H9 (cell line): ENCODE results near the gene SLC35B3. TPM values are rescaled to one million over a fixed set of nuclear protein-coding genes. Genes with fewer than 3 reads are reported as not detected.

Experiments
- DNase-seq: peaks from one replicate; pipeline ENCODE4 v3.0.0-alpha.2; 2017
- H2AFZ ChIP-seq: one replicate; pipeline ENCODE4 v1.6.1; 2013; ENCODE audit warnings: mild to moderate bottlenecking, low read length, control low read depth, moderate library complexity
- H2AK5ac ChIP-seq: 2 replicates; pipeline ENCODE4 v1.6.1; 2013; ENCODE audit warnings: low read length, control low read depth, mixed read lengths; ENCODE audit not compliant: insufficient read length
- H2BK120ac ChIP-seq: one replicate; pipeline ENCODE4 v1.6.1; 2013; ENCODE audit warnings: low read depth, mild to moderate bottlenecking, low read length, control low read depth, inconsistent platforms; ENCODE audit not compliant: poor library complexity, severe bottlenecking
- H2BK12ac ChIP-seq: 2 replicates; pipeline ENCODE4 v1.6.1; 2013; ENCODE audit warnings: low read length, control low read depth, mixed read lengths, low read depth; ENCODE audit not compliant: insufficient read length
- H2BK15ac ChIP-seq: 2 replicates; pipeline ENCODE4 v1.6.1; 2013; ENCODE audit warnings: low read depth, low read length, control low read depth
- H2BK20ac ChIP-seq: one replicate; pipeline ENCODE4 v1.6.1; 2013; ENCODE audit warnings: low read depth, mild to moderate bottlenecking, low read length, control low read depth, inconsistent platforms; ENCODE audit not compliant: poor library complexity, severe bottlenecking
- H2BK5ac ChIP-seq: 2 replicates; pipeline ENCODE4 v1.6.1; 2013; ENCODE audit warnings: low read length, control low read depth, mixed read lengths; ENCODE audit not compliant: insufficient read length
- H3K14ac ChIP-seq: 2 replicates; pipeline ENCODE4 v1.6.1; 2013; ENCODE audit warnings: low read length, control low read depth; ENCODE audit not compliant: insufficient read depth
- H3K18ac ChIP-seq: 2 replicates; pipeline ENCODE4 v1.6.1; 2013; ENCODE audit warnings: low read depth, mild to moderate bottlenecking, mixed read lengths, low read length, control low read depth; ENCODE audit not compliant: insufficient read length
- H3K23ac ChIP-seq: 2 replicates; pipeline ENCODE4 v1.6.1; 2013; ENCODE audit warnings: low read length, control low read depth, mixed read lengths, low read depth; ENCODE audit not compliant: insufficient read length
- H3K23me2 ChIP-seq: 2 replicates; pipeline ENCODE4 v1.6.1; 2013; ENCODE audit warnings: low read depth, mild to moderate bottlenecking, mixed read lengths, low read length, control low read depth; ENCODE audit not compliant: insufficient read length, poor library complexity, severe bottlenecking
- H3K27ac ChIP-seq: 2 replicates; pipeline ENCODE4 v1.5.1; 2013; ENCODE audit warnings: low read length, control low read depth, mixed read lengths, low read depth; ENCODE audit not compliant: insufficient read length
- H3K27me3 ChIP-seq: 2 replicates; pipeline ENCODE4 v1.6.1; 2013; ENCODE audit warnings: low read length, control low read depth, inconsistent platforms; ENCODE audit not compliant: insufficient read depth
- H3K4ac ChIP-seq: 2 replicates; pipeline ENCODE4 v1.6.1; 2013; ENCODE audit warnings: low read depth, mild to moderate bottlenecking, control low read depth, inconsistent platforms, low read length, moderate library complexity
- H3K4me1 ChIP-seq: 2 replicates; pipeline ENCODE4 v1.6.1; 2013; ENCODE audit warnings: low read length, control low read depth, inconsistent platforms; ENCODE audit not compliant: insufficient read depth
- H3K4me2 ChIP-seq: 2 replicates; pipeline ENCODE4 v1.6.1; 2013; ENCODE audit warnings: low read length, control low read depth, mixed read lengths; ENCODE audit not compliant: insufficient read length, insufficient read depth
- H3K56ac ChIP-seq: 2 replicates; pipeline ENCODE4 v1.6.1; 2013; ENCODE audit warnings: low read depth, mild to moderate bottlenecking, mixed read lengths, low read length, control low read depth; ENCODE audit not compliant: insufficient read length
- H3K79me1 ChIP-seq: 2 replicates; pipeline ENCODE4 v1.6.1; 2013; ENCODE audit warnings: low read depth, mild to moderate bottlenecking, moderate library complexity, low read length, control low read depth, inconsistent platforms; ENCODE audit not compliant: insufficient read depth, poor library complexity, severe bottlenecking
- H3K79me2 ChIP-seq: 2 replicates; pipeline ENCODE4 v1.6.1; 2013; ENCODE audit warnings: low read length, control low read depth, inconsistent platforms; ENCODE audit not compliant: insufficient read depth
- H3K9ac ChIP-seq: 2 replicates; pipeline ENCODE4 v1.6.1; 2013; ENCODE audit warnings: low read length, control low read depth, mixed read lengths; ENCODE audit not compliant: insufficient read length; ENCODE audit errors: extremely low read depth
- H3K9me3 ChIP-seq: one replicate; pipeline ENCODE4 v1.6.1; 2013; ENCODE audit warnings: low read depth, low read length, inconsistent platforms; ENCODE audit not compliant: control insufficient read depth
- H3T11ph ChIP-seq: one replicate; pipeline ENCODE4 v1.6.1; 2013; ENCODE audit warnings: mild to moderate bottlenecking, low read length, control low read depth, inconsistent platforms
- H4K20me1 ChIP-seq: one replicate; pipeline ENCODE4 v1.6.1; 2013; ENCODE audit not compliant: control insufficient read depth, insufficient read length, insufficient read depth
- H4K5ac ChIP-seq: 2 replicates; pipeline ENCODE4 v1.6.1; 2013; ENCODE audit warnings: low read depth, mild to moderate bottlenecking, mixed read lengths, low read length, control low read depth; ENCODE audit not compliant: insufficient read length
- H4K8ac ChIP-seq: replicated peaks from 2 replicates; pipeline ENCODE4 v1.6.1; 2013; ENCODE audit warnings: low read length, control low read depth, mixed read lengths, low read depth; ENCODE audit not compliant: insufficient read length
- H4K91ac ChIP-seq: 2 replicates; pipeline ENCODE4 v1.6.1; 2013; ENCODE audit warnings: low read depth, mild to moderate bottlenecking, moderate library complexity, mixed read lengths, low read length, control low read depth; ENCODE audit not compliant: insufficient read length
- H3K27ac Mint-ChIP-seq, 3 experiments: 2 replicates in 2 of 3; 3 replicates in 1 of 3; pipeline ENCODE4 v1.8.0; 2020 to 2021; ENCODE audit warnings: mixed read lengths in 3 of 3, mild to moderate bottlenecking in 1 of 3, moderate library complexity in 1 of 3
- H3K27me3 Mint-ChIP-seq: 2 replicates; pipeline ENCODE4 v1.8.0; 2021; ENCODE audit warnings: low read depth, mild to moderate bottlenecking, moderate library complexity, mixed read lengths
- H3K36me3 Mint-ChIP-seq, 3 experiments: 2 replicates in 2 of 3; 3 replicates in 1 of 3; pipeline ENCODE4 v1.8.0; 2020 to 2021; ENCODE audit warnings: low read depth in 3 of 3, mixed read lengths in 3 of 3; ENCODE audit not compliant: insufficient read depth in 1 of 3
- H3K4me1 Mint-ChIP-seq, 2 experiments: 2 replicates each; pipeline ENCODE4 v1.8.0; 2020; ENCODE audit warnings: mixed read lengths in 2 of 2
- H3K4me3 Mint-ChIP-seq, 2 experiments: 2 replicates in 1 of 2; 3 replicates in 1 of 2; pipeline ENCODE4 v1.8.0; 2020 to 2021; ENCODE audit warnings: mild to moderate bottlenecking in 2 of 2, mixed read lengths in 2 of 2, moderate library complexity in 1 of 2
- H3K9me3 Mint-ChIP-seq, 2 experiments: 2 replicates in 1 of 2; 3 replicates in 1 of 2; pipeline ENCODE4 v1.8.0; 2020; ENCODE audit warnings: mild to moderate bottlenecking in 2 of 2, mixed read lengths in 2 of 2, moderate library complexity in 1 of 2
- CTCF ChIP-seq: fragments of 200-600 bp; sonication (generic); conservative IDR thresholded peaks from 3 replicates; pipeline ENCODE4 v1.8.0; 2021; ENCODE audit warnings: antibody characterized with exemption, mild to moderate bottlenecking
- WGBS: extraction: QIAGEN DNeasy Blood & Tissue Kit; methylation state at CpG from one replicate; pipeline ENCODE4 v1.1.7; 2013; ENCODE audit warnings: missing lambda C conversion rate, low lambda C conversion rate, mixed read lengths; ENCODE audit not compliant: insufficient read length; ENCODE audit errors: extremely low coverage; 5-methylcytosine and 5-hydroxymethylcytosine counted together
- total RNA-seq: library from RNA; stranded (reverse); gene quantifications from 2 replicates; pipeline ENCODE4 v1.2.1, GENCODE V29; 2021

Gene SLC35B3
- total RNA-seq, 1 experiment from 2014 or later: 8.4 TPM

GRCh38 chr6:8400663-8401062, 34.7 kb downstream of the SLC35B3 start:
- no peak overlapping the region for H3K18ac ChIP-seq
- no peak overlapping the region for H3K23ac ChIP-seq
- H4K5ac ChIP-seq: no peak overlapping the region
- Mint-ChIP-seq H3K27me3 (no peaks in the 10 kb centered on the region), H3K27ac (no peak overlapping the region), H3K4me3 (no peak overlapping the region), H3K4me1 (peaks cover 0 to 4% of the 10 kb centered on the region in 2 experiments; a peak in 2 of 4 replicates), H3K36me3 (no peaks in the 10 kb centered on the region; a peak in 2 of 7 replicates), H3K9me3 (no peaks in the 10 kb centered on the region; a peak in 1 of 5 replicates)
- H2BK12ac ChIP-seq: no peak overlapping the region
- no peak overlapping the region for H2BK120ac ChIP-seq
- no peaks in the 10 kb centered on the region for H3K79me2 ChIP-seq
- no peak overlapping the region for H3K4ac ChIP-seq
- H3K14ac ChIP-seq: no peak overlapping the region
- no peaks in the 10 kb centered on the region for H4K20me1 ChIP-seq
- no CpG with 5 or more reads among the region's 1 CpG for WGBS
- H2BK20ac ChIP-seq: no peak overlapping the region
- no peak overlapping the region for H3K9ac ChIP-seq
- H2AK5ac ChIP-seq: no peak overlapping the region
- H4K8ac ChIP-seq: no peak overlapping the region
- H3K4me1 ChIP-seq: no peaks in the 10 kb centered on the region
- H2AFZ ChIP-seq: no peak overlapping the region
- H3K79me1 ChIP-seq: no peaks in the 10 kb centered on the region
- no peak overlapping the region for H3K4me2 ChIP-seq
- no peaks in the 10 kb centered on the region for H3K23me2 ChIP-seq
- H3K27me3 ChIP-seq: no peaks in the 10 kb centered on the region
- no peak overlapping the region for H3K27ac ChIP-seq
- no peak for TF ChIP-seq CTCF
- no peak overlapping the region for H3T11ph ChIP-seq
- DNase-seq: no peak
- no peak overlapping the region for H2BK15ac ChIP-seq
- H4K91ac ChIP-seq: no peak overlapping the region
- no peak overlapping the region for H2BK5ac ChIP-seq
- no peaks in the 10 kb centered on the region for H3K9me3 ChIP-seq
- H3K56ac ChIP-seq: no peak overlapping the region
